ENCODE results near the gene DNAJB4.

DNA sequence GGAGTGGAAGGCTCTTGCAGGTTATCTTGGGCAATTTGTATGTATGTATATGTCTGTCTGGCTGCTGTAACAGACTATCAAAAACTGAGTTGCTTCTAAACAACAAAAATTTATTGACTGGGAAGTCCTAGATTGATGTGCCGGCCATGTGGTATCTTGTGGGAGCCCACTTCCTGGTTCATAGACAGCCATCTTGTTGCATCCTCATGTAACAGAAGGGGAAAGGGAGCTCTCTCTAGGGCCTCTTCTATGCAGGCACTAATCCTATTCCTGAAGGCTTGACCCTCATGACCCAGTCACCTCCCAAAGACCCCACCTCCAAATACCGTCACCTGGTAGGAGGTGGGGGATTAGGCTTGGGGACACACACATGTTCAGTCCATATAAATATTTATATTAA, 50.2 kb downstream of the DNAJB4 start:
- TF ChIP-seq, protein P1, sequence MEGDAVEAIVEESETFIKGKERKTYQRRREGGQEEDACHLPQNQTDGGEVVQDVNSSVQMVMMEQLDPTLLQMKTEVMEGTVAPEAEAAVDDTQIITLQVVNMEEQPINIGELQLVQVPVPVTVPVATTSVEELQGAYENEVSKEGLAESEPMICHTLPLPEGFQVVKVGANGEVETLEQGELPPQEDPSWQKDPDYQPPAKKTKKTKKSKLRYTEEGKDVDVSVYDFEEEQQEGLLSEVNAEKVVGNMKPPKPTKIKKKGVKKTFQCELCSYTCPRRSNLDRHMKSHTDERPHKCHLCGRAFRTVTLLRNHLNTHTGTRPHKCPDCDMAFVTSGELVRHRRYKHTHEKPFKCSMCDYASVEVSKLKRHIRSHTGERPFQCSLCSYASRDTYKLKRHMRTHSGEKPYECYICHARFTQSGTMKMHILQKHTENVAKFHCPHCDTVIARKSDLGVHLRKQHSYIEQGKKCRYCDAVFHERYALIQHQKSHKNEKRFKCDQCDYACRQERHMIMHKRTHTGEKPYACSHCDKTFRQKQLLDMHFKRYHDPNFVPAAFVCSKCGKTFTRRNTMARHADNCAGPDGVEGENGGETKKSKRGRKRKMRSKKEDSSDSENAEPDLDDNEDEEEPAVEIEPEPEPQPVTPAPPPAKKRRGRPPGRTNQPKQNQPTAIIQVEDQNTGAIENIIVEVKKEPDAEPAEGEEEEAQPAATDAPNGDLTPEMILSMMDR (IDR thresholded peaks at IDR 0.05; ENCODE audit: low read depth, low read length), result no peak
- TF ChIP-seq EZH2phosphoT487 (IDR thresholded peaks at IDR 0.05; ENCODE audit: low read depth), result no peak
